PC-3 (cell line): ENCODE results near the gene ZBTB24. TPM values are rescaled to one million over a fixed set of nuclear protein-coding genes. Genes with fewer than 3 reads are reported as not detected.

Source experiments
- ATAC-seq: fragments of 200-7000 bp; cut with Tn5 transposase; 2 replicates; pipeline ENCODE4 v1.9.1; 2020; ENCODE audit warnings: mild to moderate bottlenecking, moderate library complexity
- BruUV-seq: library from RNA; stranded (reverse); fragments of 400-500 nt; replicated peaks from 2 replicates; lab custom pipeline; 2021; lab: Mats Ljungman, UMichigan
- CTCF ChIA-PET: fragments of 300-600 bp; sonication (Branson Sonifier 250); formaldehyde crosslinking; loops from one replicate; lab custom pipeline; 2022; ENCODE audit warnings: antibody characterized with exemption; lab: Charles Lee
- POLR2A ChIA-PET: fragments of 300-600 bp; sonication (Branson Sonifier 250); formaldehyde crosslinking; loops from one replicate; lab custom pipeline; 2022; ENCODE audit warnings: antibody characterized with exemption; ENCODE audit not compliant: unreplicated experiment; lab: Charles Lee
- DNase-seq: peaks from one replicate; pipeline ENCODE4 v3.0.0-alpha.2; 2015
- H2AFZ ChIP-seq: fragments of 300-600 bp; sonication (generic); 2 replicates; pipeline ENCODE4 v1.6.0; 2016; ENCODE audit warnings: antibody characterized with exemption, low read length
- H3F3A ChIP-seq: fragments of 300-600 bp; sonication (generic); one replicate; pipeline ENCODE4 v1.6.0; 2017; ENCODE audit warnings: antibody characterized with exemption, low read length, control low read depth, mild to moderate bottlenecking; ENCODE audit not compliant: unreplicated experiment
- H3K27ac ChIP-seq: fragments of 300-600 bp; sonication (generic); 2 replicates; pipeline ENCODE4 v1.5.1; 2016; ENCODE audit warnings: mild to moderate bottlenecking, low read length
- H3K27me3 ChIP-seq: fragments of 300-600 bp; sonication (generic); 2 replicates; pipeline ENCODE4 v1.6.1; 2016; ENCODE audit warnings: low read length, mixed read lengths
- H3K36me3 ChIP-seq: fragments of 300-600 bp; sonication (generic); 2 replicates; pipeline ENCODE4 v1.6.1; 2016; ENCODE audit warnings: low read depth, mixed run types, low read length, mixed read lengths
- H3K4me1 ChIP-seq: fragments of 300-600 bp; sonication (generic); 2 replicates; pipeline ENCODE4 v1.5.1; 2016; ENCODE audit warnings: low read length; ENCODE audit not compliant: insufficient read depth
- H3K4me2 ChIP-seq: fragments of 300-600 bp; sonication (generic); 2 replicates; pipeline ENCODE4 v1.6.0; 2016; ENCODE audit warnings: low read length
- H3K4me3 ChIP-seq: fragments of 300-600 bp; sonication (generic); 2 replicates; pipeline ENCODE4 v1.5.1; 2016; ENCODE audit warnings: mild to moderate bottlenecking, low read length, mixed read lengths
- H3K79me2 ChIP-seq: fragments of 300-600 bp; sonication (generic); 2 replicates; pipeline ENCODE4 v1.6.1; 2017; ENCODE audit warnings: low read length, mixed read lengths
- H3K9ac ChIP-seq: fragments of 300-600 bp; sonication (generic); 2 replicates; pipeline ENCODE4 v1.6.0; 2016; ENCODE audit warnings: mild to moderate bottlenecking, low read length
- H3K9me2 ChIP-seq: fragments of 300-600 bp; sonication (generic); replicated peaks from 2 replicates; pipeline ENCODE4 v1.6.1; 2016; ENCODE audit warnings: mixed run types, low read length, mixed read lengths
- H3K9me3 ChIP-seq: fragments of 300-600 bp; sonication (generic); 2 replicates; pipeline ENCODE4 v1.6.1; 2016; ENCODE audit warnings: low read length, mixed read lengths
- H4K20me1 ChIP-seq: fragments of 300-600 bp; sonication (generic); 2 replicates; pipeline ENCODE4 v1.6.1; 2016; ENCODE audit warnings: low read length, mixed read lengths
- CTCF ChIP-seq: fragments of 300-600 bp; sonication (generic); conservative IDR thresholded peaks from 2 replicates; pipeline ENCODE4 v1.5.1; 2017; ENCODE audit warnings: antibody characterized with exemption, low read depth, mild to moderate bottlenecking, low read length
- EZH2 ChIP-seq: fragments of 300-600 bp; sonication (generic); IDR thresholded peaks from one replicate; pipeline ENCODE4 v1.6.1; 2017; ENCODE audit warnings: antibody characterized with exemption, mild to moderate bottlenecking, low read length; ENCODE audit not compliant: unreplicated experiment
- EZH2phosphoT487 ChIP-seq: fragments of 300-600 bp; sonication (generic); IDR thresholded peaks from 2 replicates; pipeline ENCODE4 v1.6.1; 2018; ENCODE audit warnings: mild to moderate bottlenecking, antibody characterized with exemption, low read length, borderline replicate concordance
- intact Hi-C: fragments of 100-400 bp; cut with micrococcal nuclease; formaldehyde crosslinking; loops from 2 replicates; pipeline ENCODE4 v1.9.0; 2023
- total RNA-seq: library from RNA; depleted of rRNA; stranded (reverse); fragments of >200 nt; gene quantifications from 2 replicates; pipeline ENCODE4 v1.2.3, GENCODE V29; 2014

ZBTB24 gene
- total RNA-seq, 1 experiment from 2014 or later, result 6.1 TPM

GRCh38 chr6:109457562-109457996 lies 25.4 kb downstream of the ZBTB24 start:
- no peak overlapping the region for H3K4me3 ChIP-seq
- H3K27ac ChIP-seq, result peak overlapping the region; percentile 48
- no TSS peak for BruUV-seq
- H2AFZ ChIP-seq, result no peak overlapping the region
- H3K9me3 ChIP-seq, result no peaks in the 10 kb centered on the region
- no peaks in the 10 kb centered on the region for H3K79me2 ChIP-seq
- ATAC-seq (no peak), DNase-seq (no peak)
- intact Hi-C loops, result no loop called here
- peaks cover 23% of the 10 kb centered on the region; the same call in 1 of the 2 replicates for H3K4me1 ChIP-seq
- peak overlapping the region; percentile 92; the same call in 1 of the 2 replicates for H3K4me2 ChIP-seq
- H3F3A ChIP-seq, result no peaks in the 10 kb centered on the region
- no peak for TF ChIP-seq CTCF
- TF ChIP-seq EZH2, result no peak
- no peak for TF ChIP-seq EZH2phosphoT487
- no peak overlapping the region for H3K9ac ChIP-seq
- no peaks in the 10 kb centered on the region for H3K9me2 ChIP-seq
- ChIA-PET POLR2A (no interaction called here), CTCF (no interaction called here)
- no peaks in the 10 kb centered on the region for H4K20me1 ChIP-seq
- H3K27me3 ChIP-seq, result no peaks in the 10 kb centered on the region
- H3K36me3 ChIP-seq, result peaks cover 9% of the 10 kb centered on the region; the same call in 1 of the 2 replicates

GRCh38 chr6:109456710-109457561 lies 26.1 kb downstream of the ZBTB24 start:
- peak overlapping the region; percentile 84; the same call in 1 of the 2 replicates for H3K4me3 ChIP-seq
- H2AFZ ChIP-seq, result 0 out of 2 replicates have a peak overlapping the region, but pooled peaks have one; percentile 27
- TF ChIP-seq CTCF, result no peak
- TF ChIP-seq EZH2phosphoT487, result no peak
- TF ChIP-seq EZH2, result no peak
- ChIA-PET CTCF (no interaction called here), POLR2A (no interaction called here)
- H3F3A ChIP-seq, result no peaks in the 10 kb centered on the region
- peaks cover 6% of the 10 kb centered on the region; the same call in 1 of the 2 replicates for H3K36me3 ChIP-seq
- H3K9ac ChIP-seq, result no peak overlapping the region
- no peaks in the 10 kb centered on the region for H3K79me2 ChIP-seq
- H3K9me2 ChIP-seq, result no peaks in the 10 kb centered on the region
- H3K27ac ChIP-seq, result peak overlapping the region; percentile 48
- H3K9me3 ChIP-seq, result no peaks in the 10 kb centered on the region
- ATAC-seq (peak; percentile 55), DNase-seq (peak; percentile 50)
- no peaks in the 10 kb centered on the region for H4K20me1 ChIP-seq
- H3K4me2 ChIP-seq, result peak overlapping the region; percentile 92
- intact Hi-C loops, result no loop called here
- H3K4me1 ChIP-seq, result peaks cover 20% of the 10 kb centered on the region; the same call in 1 of the 2 replicates
- H3K27me3 ChIP-seq, result no peaks in the 10 kb centered on the region
- TSS peak; percentile 67 for BruUV-seq
